GM12878 (cell line): Measurements from ENCODE around the gene TRERF1. TPM values are rescaled to one million over a fixed set of nuclear protein-coding genes. Genes with fewer than 3 reads are reported as not detected.

Experiments
- ATF2 ChIP-seq: IDR thresholded peaks from 2 replicates; pipeline ENCODE4 v1.6.1; 2012; ENCODE audit warnings: low read length, inconsistent platforms
- CBX5 ChIP-seq: sonication (generic); IDR thresholded peaks from 2 replicates; pipeline ENCODE4 v1.6.1; 2016; ENCODE audit warnings: low read depth, moderate library complexity, mild to moderate bottlenecking, inconsistent platforms
- CHD2 ChIP-seq: IDR thresholded peaks from 2 replicates; pipeline ENCODE4 v1.6.1; 2011; ENCODE audit warnings: low read depth, low read length, improper control_type of control experiment, borderline replicate concordance
- CREB1 ChIP-seq: IDR thresholded peaks from 2 replicates; pipeline ENCODE4 v1.6.1; 2012; ENCODE audit warnings: low read depth, mild to moderate bottlenecking, inconsistent platforms
- CUX1 ChIP-seq: IDR thresholded peaks from 2 replicates; pipeline ENCODE4 v1.6.1; 2012; ENCODE audit warnings: improper control_type of control experiment, low read depth, low read length; ENCODE audit not compliant: insufficient replicate concordance
- EED ChIP-seq: sonication (generic); IDR thresholded peaks from 2 replicates; pipeline ENCODE4 v1.6.1; 2016; ENCODE audit warnings: antibody characterized with exemption, low read depth
- IKZF2 ChIP-seq, 2 experiments: fragments of 450-650 bp; IDR thresholded peaks; 2 replicates each; pipeline ENCODE4 v1.6.1; 2017; ENCODE audit warnings: mild to moderate bottlenecking in 2 of 2, moderate library complexity in 2 of 2
- JUNB ChIP-seq: IDR thresholded peaks from 2 replicates; pipeline ENCODE4 v1.6.1; 2016; ENCODE audit warnings: antibody characterized with exemption, mild to moderate bottlenecking
- POLR2A ChIP-seq: IDR thresholded peaks from 2 replicates; pipeline ENCODE4 v1.6.1; 2011; ENCODE audit warnings: low read depth, mild to moderate bottlenecking, low read length
- RAD51 ChIP-seq: fragments of 450-650 bp; IDR thresholded peaks from 2 replicates; pipeline ENCODE4 v1.6.1; 2016; ENCODE audit warnings: moderate library complexity, mild to moderate bottlenecking, inconsistent platforms
- RCOR1 ChIP-seq: conservative IDR thresholded peaks from 2 replicates; pipeline ENCODE4 v1.6.1; 2012; ENCODE audit warnings: low read depth, low read length, improper control_type of control experiment
- RELA ChIP-seq: fragments of 450-650 bp; IDR thresholded peaks from 2 replicates; pipeline ENCODE4 v1.8.0; 2014; ENCODE audit warnings: borderline replicate concordance; ENCODE audit not compliant: partially characterized antibody
- SMAD1 ChIP-seq: fragments of 450-650 bp; IDR thresholded peaks from 2 replicates; pipeline ENCODE4 v1.6.1; 2018; ENCODE audit warnings: mild to moderate bottlenecking, low read depth; ENCODE audit not compliant: partially characterized antibody
- TBL1XR1 ChIP-seq: IDR thresholded peaks from 2 replicates; pipeline ENCODE4 v1.6.1; 2012; ENCODE audit warnings: low read depth, low read length, improper control_type of control experiment
- YY1 ChIP-seq: IDR thresholded peaks from 2 replicates; pipeline ENCODE4 v1.6.1; 2011; ENCODE audit warnings: low read depth, mild to moderate bottlenecking, low read length
- ZBTB4 ChIP-seq: fragments of 450-650 bp; formaldehyde crosslinking; IDR thresholded peaks from 2 replicates; pipeline ENCODE4 v1.4.0; 2022; ENCODE audit warnings: mild to moderate bottlenecking, moderate library complexity
- ZNF207 ChIP-seq: fragments of 450-650 bp; IDR thresholded peaks from 2 replicates; pipeline ENCODE4 v1.6.1; 2014; ENCODE audit warnings: antibody characterized with exemption, mild to moderate bottlenecking, borderline replicate concordance
- polyA plus RNA-seq, 11 experiments: library from polyadenylated mRNA; depleted of rRNA in 4 of 11; unstranded in 6 of 11; stranded (reverse) in 5 of 11; fragments of >200 nt; fragmentation: Nextera tagmentation in 4 of 11; fragmentation: Illumina TruSeq in 1 of 11; extraction: Ambion mirVana in 4 of 11; extraction: Trizol in 1 of 11; gene quantifications; 1 replicate in 1 of 11; 2 replicates in 10 of 11; pipeline versions ENCODE4 v1.2.1 to v1.2.3, GENCODE V29; 2011 to 2016; ENCODE audit warnings: inconsistent platforms in 2 of 11, missing spikeins in 2 of 11, low read depth in 1 of 11
- total RNA-seq, 4 experiments: library from RNA; depleted of rRNA in 3 of 4; stranded (reverse); fragments of >200 nt in 3 of 4; fragmentation: Illumina TruSeq in 1 of 4; extraction: Trizol in 1 of 4; gene quantifications; 2 replicates each; pipeline versions ENCODE4 v1.2.1 to v1.2.3, GENCODE V29; 2013 to 2021
- TF ChIP-seq, protein P1 (sequence below): fragments of 450-650 bp; IDR thresholded peaks from 2 replicates; pipeline ENCODE4 v1.6.1; 2014; ENCODE audit warnings: mild to moderate bottlenecking

The TRERF1 gene
- total and polyA plus RNA-seq, 10 of the 15 experiments (the other 5 are each of a cell fraction or from before 2014, with no cell fraction given), result 2.2 to 19.4 (median 7.2) TPM

DNA sequence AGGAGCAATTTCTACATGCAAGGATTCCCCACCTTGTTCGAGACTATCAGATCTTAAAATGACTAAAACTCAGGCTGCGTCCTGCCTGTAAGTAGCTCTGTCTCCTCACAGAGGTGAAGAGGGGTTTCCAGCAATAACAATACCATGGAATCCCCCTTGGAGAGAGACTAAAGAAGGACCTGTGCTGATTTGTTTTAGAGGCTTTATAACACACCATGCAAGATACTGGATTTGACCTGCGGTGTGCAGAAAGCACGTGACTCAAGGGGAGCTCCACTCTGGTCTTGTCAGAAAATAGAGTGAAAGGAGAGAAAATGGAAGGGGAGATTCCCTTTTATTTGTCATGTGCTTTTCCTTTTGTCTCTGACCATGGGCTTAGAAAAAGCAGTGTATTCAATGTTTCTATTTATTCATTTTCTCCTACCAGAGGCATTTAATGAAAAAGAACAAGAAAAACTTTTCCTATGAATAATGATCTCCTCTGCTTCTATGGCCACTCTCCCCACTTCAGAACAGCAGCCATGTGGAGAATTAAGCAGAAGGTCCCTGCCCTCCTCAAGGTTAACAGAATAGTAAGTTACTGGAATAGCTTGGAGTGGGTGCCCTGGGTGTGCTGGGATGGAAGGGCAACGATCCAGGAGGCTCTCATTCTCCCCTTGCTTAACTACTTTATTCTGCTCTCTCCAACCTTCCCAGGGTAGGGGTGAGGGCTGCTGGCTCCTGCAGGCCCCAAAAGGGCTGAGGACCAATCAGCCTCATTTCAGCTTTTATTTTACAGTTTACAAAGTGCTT lies 214.8 kb downstream of the TRERF1 start (continued):
- TF ChIP-seq SMAD1 (no peak), ZNF207 (no peak), CHD2 (no peak), RCOR1 (no peak), POLR2A (no peak), TBL1XR1 (no peak), JUNB (peak; percentile 61), ATF2 (no peak; the same call in 1 of the 2 replicates), CBX5 (no peak), EED (0 out of 2 replicates have a peak, but pooled peaks have one; percentile 50), RAD51 (peak; percentile 97), ZBTB4 (CRISPR knock-in tag) (0 out of 2 replicates have a peak, but pooled peaks have one; percentile 47), RELA (peak; percentile 25), YY1 (peak; percentile 29; the same call in 1 of the 2 replicates), CUX1 (no peak), IKZF2 (IDR thresholded peaks at IDR 0.05) (peak in 1 of 2 experiments; percentile 49; a peak in 1 of 4 replicates), CREB1 (no peak)
- TF ChIP-seq, protein P1, sequence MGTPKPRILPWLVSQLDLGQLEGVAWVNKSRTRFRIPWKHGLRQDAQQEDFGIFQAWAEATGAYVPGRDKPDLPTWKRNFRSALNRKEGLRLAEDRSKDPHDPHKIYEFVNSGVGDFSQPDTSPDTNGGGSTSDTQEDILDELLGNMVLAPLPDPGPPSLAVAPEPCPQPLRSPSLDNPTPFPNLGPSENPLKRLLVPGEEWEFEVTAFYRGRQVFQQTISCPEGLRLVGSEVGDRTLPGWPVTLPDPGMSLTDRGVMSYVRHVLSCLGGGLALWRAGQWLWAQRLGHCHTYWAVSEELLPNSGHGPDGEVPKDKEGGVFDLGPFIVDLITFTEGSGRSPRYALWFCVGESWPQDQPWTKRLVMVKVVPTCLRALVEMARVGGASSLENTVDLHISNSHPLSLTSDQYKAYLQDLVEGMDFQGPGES, result no peak
